WERI-Rb-1 (cell line): ENCODE data around the gene PPP2R3A.
A peak's percentile ranks its signal among the peaks of the same experiment; 100 is the strongest.
"Not testable (repeated sequence)": the region's sequence is repeated elsewhere in the genome, so short reads cannot be mapped to it uniquely, and the experiment has no call there.

ENCODE experiments used
- DNase-seq: peaks from one replicate; pipeline ENCODE4 v3.0.0-alpha.2; 2020
- H3K27ac ChIP-seq: fragments of 250-450 bp; sonication (Bioruptor Pico); 2 replicates; pipeline ENCODE4 v1.5.1; 2020; ENCODE audit warnings: mild to moderate bottlenecking, moderate library complexity
- H3K27me3 ChIP-seq: fragments of 250-450 bp; sonication (Bioruptor Pico); 2 replicates; pipeline ENCODE4 v1.5.1; 2021; ENCODE audit warnings: mild to moderate bottlenecking, low read depth, moderate library complexity; ENCODE audit not compliant: insufficient read depth, severe bottlenecking
- H3K36me3 ChIP-seq: fragments of 250-450 bp; sonication (Bioruptor Pico); 2 replicates; pipeline ENCODE4 v1.5.1; 2020; ENCODE audit warnings: mild to moderate bottlenecking, moderate library complexity
- H3K4me3 ChIP-seq: 2 replicates; pipeline ENCODE4 v1.5.1; 2011; ENCODE audit warnings: low read depth, mild to moderate bottlenecking, control low read depth, low read length
- H3K9me3 ChIP-seq: fragments of 250-450 bp; sonication (Bioruptor Pico); 2 replicates; pipeline ENCODE4 v1.5.1; 2021; ENCODE audit warnings: mild to moderate bottlenecking, moderate library complexity; ENCODE audit not compliant: severe bottlenecking
- TF ChIP-seq, protein P1 (sequence below): IDR thresholded peaks from 2 replicates; pipeline ENCODE4 v1.5.1; 2011; ENCODE audit warnings: low read depth, mild to moderate bottlenecking, control low read depth, inconsistent platforms, low read length

Gene PPP2R3A

DNA sequence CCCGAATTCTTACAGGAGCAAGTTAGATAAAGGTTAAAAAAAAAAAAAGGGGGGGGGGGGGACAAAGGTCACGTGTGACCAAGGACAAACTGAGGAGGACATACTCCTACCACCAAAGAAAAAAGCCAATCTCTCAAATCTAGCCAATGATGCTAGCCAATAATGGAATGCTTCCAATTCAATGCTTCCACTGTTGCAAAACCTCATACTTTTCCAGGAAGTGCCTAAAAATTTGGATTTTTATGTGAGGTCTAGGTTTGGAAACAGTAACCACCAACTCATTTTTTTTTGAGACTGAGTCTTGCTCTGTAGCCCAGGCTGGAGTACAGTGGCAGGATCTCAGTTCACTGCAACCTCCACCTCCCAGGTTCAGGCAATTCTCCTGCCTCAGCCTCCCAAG, 219.2 kb downstream of the PPP2R3A start:
- Histone ChIP-seq H3K4me3 (no peak overlapping the region), H3K9me3 (no peaks in the 10 kb centered on the region), H3K36me3 (no peaks in the 10 kb centered on the region), H3K27ac (no peak overlapping the region), H3K27me3 (no peaks in the 10 kb centered on the region)
- TF ChIP-seq, protein P1, sequence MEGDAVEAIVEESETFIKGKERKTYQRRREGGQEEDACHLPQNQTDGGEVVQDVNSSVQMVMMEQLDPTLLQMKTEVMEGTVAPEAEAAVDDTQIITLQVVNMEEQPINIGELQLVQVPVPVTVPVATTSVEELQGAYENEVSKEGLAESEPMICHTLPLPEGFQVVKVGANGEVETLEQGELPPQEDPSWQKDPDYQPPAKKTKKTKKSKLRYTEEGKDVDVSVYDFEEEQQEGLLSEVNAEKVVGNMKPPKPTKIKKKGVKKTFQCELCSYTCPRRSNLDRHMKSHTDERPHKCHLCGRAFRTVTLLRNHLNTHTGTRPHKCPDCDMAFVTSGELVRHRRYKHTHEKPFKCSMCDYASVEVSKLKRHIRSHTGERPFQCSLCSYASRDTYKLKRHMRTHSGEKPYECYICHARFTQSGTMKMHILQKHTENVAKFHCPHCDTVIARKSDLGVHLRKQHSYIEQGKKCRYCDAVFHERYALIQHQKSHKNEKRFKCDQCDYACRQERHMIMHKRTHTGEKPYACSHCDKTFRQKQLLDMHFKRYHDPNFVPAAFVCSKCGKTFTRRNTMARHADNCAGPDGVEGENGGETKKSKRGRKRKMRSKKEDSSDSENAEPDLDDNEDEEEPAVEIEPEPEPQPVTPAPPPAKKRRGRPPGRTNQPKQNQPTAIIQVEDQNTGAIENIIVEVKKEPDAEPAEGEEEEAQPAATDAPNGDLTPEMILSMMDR, result no peak
- DNase-seq, result no peak

DNA sequence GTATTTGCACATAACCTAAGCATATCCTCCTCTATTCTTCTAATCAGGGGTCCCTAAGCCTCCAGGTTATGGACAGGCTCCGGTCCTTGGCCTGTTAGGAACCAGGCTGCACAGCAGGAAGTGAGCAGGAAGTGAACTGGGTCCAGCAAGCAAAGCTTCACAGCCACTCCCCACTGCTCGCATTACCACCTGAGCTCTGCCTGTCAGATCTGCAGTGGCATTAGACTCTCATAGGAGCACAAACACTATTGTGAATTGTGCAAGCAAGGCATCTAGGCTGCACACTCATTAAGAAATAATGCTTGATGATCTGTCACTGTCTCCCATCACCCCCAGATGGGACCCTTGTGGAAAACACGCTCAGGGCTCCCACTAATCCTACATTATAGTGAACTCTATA, 220.8 kb downstream of the PPP2R3A start:
- Histone ChIP-seq H3K27ac (no peak overlapping the region), H3K4me3 (no peak overlapping the region), H3K9me3 (no peaks in the 10 kb centered on the region), H3K36me3 (peaks cover 5% of the 10 kb centered on the region; the same call in 1 of the 2 replicates), H3K27me3 (no peaks in the 10 kb centered on the region)
- no peak for DNase-seq
- TF ChIP-seq, protein P1, result no peak

DNA sequence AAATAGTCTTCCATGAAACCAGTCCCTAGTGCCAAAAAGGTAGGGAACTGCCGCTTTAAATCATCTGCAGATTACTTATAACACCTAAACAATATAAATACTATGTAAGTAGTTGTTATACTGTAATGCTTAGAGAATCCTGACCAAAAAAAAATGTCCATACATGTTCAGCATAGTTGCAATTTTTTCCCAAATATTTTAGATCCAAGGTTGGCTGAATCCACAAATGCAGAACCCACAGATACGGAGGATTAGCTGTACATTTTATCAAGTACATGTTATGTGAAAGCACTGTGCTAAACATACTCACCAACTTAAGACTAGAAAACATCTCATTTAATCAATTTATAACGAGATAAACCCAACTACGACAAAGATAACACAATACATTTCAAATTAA, 221.3 kb downstream of the PPP2R3A start:
- Histone ChIP-seq H3K4me3 (no peak overlapping the region), H3K36me3 (peaks cover 8% of the 10 kb centered on the region; the same call in 1 of the 2 replicates), H3K27ac (no peak overlapping the region), H3K27me3 (no peaks in the 10 kb centered on the region), H3K9me3 (no peaks in the 10 kb centered on the region)
- no peak for DNase-seq
- TF ChIP-seq, protein P1, result no peak

- no peaks in the 10 kb centered on the region for H3K9me3 ChIP-seq
- H3K36me3 ChIP-seq, result peaks cover 13% of the 10 kb centered on the region; the same call in 1 of the 2 replicates
- no peak for DNase-seq
- no peak overlapping the region for H3K4me3 ChIP-seq
- TF ChIP-seq, protein P1, result no peak
- H3K27ac ChIP-seq, result no peak overlapping the region
- no peaks in the 10 kb centered on the region for H3K27me3 ChIP-seq
Observed at GRCh38 chr3:136187868-136188267, 222.3 kb downstream of the PPP2R3A start.

DNA sequence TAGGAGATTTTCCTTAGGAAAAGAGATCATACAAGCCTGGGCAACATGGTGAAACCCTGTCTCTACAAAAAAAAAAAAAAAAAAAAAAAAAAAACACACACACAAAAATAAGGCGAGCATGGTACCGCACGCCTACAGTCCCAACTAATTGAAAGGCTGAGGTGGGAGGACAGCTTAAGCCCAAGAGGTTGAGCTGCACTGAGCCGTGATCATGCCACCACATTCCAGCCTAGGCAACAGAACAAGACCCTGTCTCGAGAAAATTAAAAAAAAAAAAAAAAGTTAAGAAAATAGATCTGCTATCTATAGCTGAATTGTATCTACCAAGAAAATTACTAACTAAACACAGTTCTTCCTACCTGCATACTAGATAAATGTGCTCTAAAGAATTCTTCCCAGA, 223.5 kb downstream of the PPP2R3A start:
- TF ChIP-seq, protein P1, result no peak
- no peak for DNase-seq
- Histone ChIP-seq H3K27me3 (no peaks in the 10 kb centered on the region), H3K9me3 (no peaks in the 10 kb centered on the region), H3K4me3 (no peak overlapping the region), H3K27ac (no peak overlapping the region), H3K36me3 (peaks cover 16% of the 10 kb centered on the region)

DNA sequence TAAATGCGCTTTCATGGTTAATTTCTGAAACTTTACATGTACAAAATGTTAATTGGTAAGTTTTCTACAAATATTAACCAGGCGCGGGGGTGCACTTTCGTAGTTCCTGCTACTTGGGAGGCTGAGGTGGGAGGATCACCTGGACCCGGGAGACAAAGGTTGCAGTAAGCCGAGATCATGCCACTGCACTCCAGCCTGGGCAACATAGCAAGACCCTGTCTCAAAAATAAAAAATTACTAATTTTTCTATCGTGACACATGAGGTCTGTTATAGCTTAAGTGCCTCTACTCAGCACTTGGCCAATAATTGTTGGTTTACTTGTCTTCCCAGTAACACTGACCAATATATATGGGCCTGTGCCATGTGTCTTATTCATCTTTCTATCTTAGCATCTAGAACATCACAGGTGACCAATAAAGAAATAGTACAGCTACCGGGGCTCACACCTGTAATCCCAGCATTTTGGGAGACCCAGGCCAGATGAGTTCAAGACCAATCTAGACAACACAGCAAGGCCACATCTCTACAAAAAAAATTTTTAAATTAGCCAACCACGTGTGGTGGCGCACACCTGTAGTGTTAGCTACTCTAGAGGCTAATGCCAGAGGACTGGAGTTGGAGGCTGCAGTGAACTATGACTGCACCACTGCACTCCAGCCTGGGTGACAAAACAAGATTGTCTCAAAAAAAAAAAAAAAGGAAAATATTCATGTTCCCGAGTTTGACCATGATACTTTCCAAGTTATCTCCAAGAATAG, 224.5 kb downstream of the PPP2R3A start:
- no peak for DNase-seq
- no peak overlapping the region for H3K4me3 ChIP-seq
- no peak overlapping the region for H3K27ac ChIP-seq
- TF ChIP-seq, protein P1, result no peak
- H3K9me3 ChIP-seq, result no peaks in the 10 kb centered on the region
- H3K36me3 ChIP-seq, result peaks cover 26% of the 10 kb centered on the region
- H3K27me3 ChIP-seq, result no peaks in the 10 kb centered on the region

DNA sequence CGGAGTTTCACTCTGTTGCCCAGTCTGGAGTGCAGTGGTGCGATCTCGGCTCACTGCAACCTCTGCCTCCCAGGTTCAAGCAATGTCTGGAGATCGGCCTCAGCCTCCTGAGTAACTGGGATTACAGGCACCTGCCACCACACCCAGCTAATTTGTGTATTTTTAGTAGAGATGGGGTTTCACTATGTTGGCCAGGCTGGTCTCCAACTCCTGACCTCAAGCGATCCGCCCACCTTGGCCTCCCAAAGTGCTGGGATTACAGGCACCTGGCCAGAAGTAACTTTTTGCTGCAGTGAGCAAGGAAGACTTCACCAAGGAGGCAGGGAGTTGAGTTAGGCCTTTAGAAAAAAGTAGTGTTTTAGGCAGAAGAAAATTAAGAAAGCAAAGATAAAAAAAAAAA, 226.7 kb downstream of the PPP2R3A start:
- not testable (repeated sequence) for H3K27ac ChIP-seq, H3K9me3 ChIP-seq, DNase-seq, H3K27me3 ChIP-seq
- peak overlapping the region; percentile 75 for H3K4me3 ChIP-seq
- peaks cover 33% of the 10 kb centered on the region for H3K36me3 ChIP-seq
